Measurements from ENCODE around the gene TEX29.

DNA sequence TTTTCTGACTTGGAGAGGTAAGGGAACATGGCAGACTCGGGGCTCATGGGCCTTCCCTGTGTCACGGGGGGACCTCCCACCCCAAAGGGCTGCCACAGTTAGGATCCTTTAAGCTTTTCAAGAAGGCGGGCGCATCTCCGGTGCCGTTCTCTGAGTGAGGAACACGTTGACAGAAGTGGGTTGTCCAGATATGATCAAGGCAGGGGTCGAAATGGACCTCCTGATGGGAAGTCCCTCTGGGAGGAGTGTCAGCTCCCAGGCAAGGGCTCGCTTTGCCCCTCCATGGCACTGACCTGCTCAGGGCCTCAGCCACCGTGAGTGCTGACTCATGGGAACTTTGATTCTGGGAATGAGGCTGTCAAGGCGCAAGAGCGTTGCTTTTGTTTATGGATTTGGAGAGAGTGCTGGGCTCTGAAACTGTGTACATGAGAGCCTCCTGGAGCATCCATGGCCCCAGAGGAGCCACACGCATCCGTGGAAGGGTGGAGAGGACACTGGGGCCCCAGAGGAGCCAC, 6.5 kb upstream of the TEX29 start:
- TF ChIP-seq CTCF (IDR thresholded peaks at IDR 0.05) (no peak), POLR2A (IDR thresholded peaks at IDR 0.05) (no peak)
